ENCODE measurements around the gene EPHB1. TPM values are rescaled to one million over a fixed set of nuclear protein-coding genes. Genes with fewer than 3 reads are reported as not detected.

The EPHB1 gene
- total and polyA plus RNA-seq, 2 of the 13 experiments (the other 11 are each of a cell fraction or from before 2014, with no cell fraction given), result 0.07 to 0.21 TPM

DNA sequence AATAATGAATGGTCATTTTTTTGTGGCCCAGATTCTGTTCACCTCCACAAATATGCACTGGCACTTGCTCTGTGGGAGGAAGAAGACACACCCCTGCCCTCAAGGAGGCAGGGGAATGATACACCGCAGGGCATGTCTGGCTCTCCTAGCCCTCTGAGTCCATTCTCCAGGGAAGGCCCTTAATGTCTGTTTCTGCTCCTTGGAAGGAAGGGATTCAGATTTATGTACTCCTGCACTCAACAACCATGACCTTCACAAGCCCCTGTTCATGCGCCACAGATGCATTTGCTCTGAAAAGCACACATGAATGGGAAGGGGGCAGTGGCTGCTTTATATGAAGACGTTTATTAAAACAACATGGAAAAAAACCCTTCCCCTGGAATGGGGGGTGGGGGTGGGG, 333.8 kb downstream of the EPHB1 start:
- Histone ChIP-seq H3K9me3 (ENCODE audit: low read length) (no peaks in the 10 kb centered on the region), H3K36me3 (replicated peaks in 1 of 2; ENCODE audit: control insufficient read depth in 1 of 2, insufficient read depth in 2 of 2, low read length in 2 of 2) (no peaks in the 10 kb centered on the region), H3K27me3 (ENCODE audit: control insufficient read depth in 1 of 2, insufficient read depth in 2 of 2, low read length in 2 of 2) (no peaks in the 10 kb centered on the region), H2AFZ (ENCODE audit: low read length) (no peak overlapping the region), H3K9ac (ENCODE audit: insufficient read depth, low read depth, low read length) (no peak overlapping the region), H3K4me3 (replicated peaks in 1 of 3; ENCODE audit: insufficient read depth in 1 of 3, low read depth in 2 of 3, low read length in 3 of 3) (no peak overlapping the region), H3K27ac (ENCODE audit: extremely low read length, insufficient read depth, low read length) (no peak overlapping the region), H3K4me2 (ENCODE audit: low read depth, low read length) (no peak overlapping the region), H3K79me2 (ENCODE audit: insufficient read depth, low read length) (no peaks in the 10 kb centered on the region), H3K4me1 (ENCODE audit: insufficient read depth, low read length) (no peaks in the 10 kb centered on the region), H4K20me1 (ENCODE audit: insufficient read depth, low read length) (no peaks in the 10 kb centered on the region)
- ATAC-seq (no peak), DNase-seq (ENCODE audit: low spot score) (no peak), FAIRE-seq (no peak)
- TF ChIP-seq ZNF589 (CRISPR knock-in tag; conservative IDR thresholded peaks at IDR 0.05) (no peak), MAF1 (CRISPR knock-in tag; IDR thresholded peaks at IDR 0.05; ENCODE audit: borderline replicate concordance) (no peak), ZNF484 (CRISPR knock-in tag; IDR thresholded peaks at IDR 0.05; ENCODE audit: borderline replicate concordance, low read depth) (no peak), AHR (CRISPR knock-in tag; IDR thresholded peaks at IDR 0.05) (no peak), RBAK (CRISPR knock-in tag; IDR thresholded peaks at IDR 0.05) (no peak), BCL6 (CRISPR knock-in tag; IDR thresholded peaks at IDR 0.05) (no peak)
- TF ChIP-seq, protein P1, sequence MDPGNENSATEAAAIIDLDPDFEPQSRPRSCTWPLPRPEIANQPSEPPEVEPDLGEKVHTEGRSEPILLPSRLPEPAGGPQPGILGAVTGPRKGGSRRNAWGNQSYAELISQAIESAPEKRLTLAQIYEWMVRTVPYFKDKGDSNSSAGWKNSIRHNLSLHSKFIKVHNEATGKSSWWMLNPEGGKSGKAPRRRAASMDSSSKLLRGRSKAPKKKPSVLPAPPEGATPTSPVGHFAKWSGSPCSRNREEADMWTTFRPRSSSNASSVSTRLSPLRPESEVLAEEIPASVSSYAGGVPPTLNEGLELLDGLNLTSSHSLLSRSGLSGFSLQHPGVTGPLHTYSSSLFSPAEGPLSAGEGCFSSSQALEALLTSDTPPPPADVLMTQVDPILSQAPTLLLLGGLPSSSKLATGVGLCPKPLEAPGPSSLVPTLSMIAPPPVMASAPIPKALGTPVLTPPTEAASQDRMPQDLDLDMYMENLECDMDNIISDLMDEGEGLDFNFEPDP (CRISPR knock-in tag; conservative IDR thresholded peaks at IDR 0.05), result no peak
- TF ChIP-seq, protein P2, sequence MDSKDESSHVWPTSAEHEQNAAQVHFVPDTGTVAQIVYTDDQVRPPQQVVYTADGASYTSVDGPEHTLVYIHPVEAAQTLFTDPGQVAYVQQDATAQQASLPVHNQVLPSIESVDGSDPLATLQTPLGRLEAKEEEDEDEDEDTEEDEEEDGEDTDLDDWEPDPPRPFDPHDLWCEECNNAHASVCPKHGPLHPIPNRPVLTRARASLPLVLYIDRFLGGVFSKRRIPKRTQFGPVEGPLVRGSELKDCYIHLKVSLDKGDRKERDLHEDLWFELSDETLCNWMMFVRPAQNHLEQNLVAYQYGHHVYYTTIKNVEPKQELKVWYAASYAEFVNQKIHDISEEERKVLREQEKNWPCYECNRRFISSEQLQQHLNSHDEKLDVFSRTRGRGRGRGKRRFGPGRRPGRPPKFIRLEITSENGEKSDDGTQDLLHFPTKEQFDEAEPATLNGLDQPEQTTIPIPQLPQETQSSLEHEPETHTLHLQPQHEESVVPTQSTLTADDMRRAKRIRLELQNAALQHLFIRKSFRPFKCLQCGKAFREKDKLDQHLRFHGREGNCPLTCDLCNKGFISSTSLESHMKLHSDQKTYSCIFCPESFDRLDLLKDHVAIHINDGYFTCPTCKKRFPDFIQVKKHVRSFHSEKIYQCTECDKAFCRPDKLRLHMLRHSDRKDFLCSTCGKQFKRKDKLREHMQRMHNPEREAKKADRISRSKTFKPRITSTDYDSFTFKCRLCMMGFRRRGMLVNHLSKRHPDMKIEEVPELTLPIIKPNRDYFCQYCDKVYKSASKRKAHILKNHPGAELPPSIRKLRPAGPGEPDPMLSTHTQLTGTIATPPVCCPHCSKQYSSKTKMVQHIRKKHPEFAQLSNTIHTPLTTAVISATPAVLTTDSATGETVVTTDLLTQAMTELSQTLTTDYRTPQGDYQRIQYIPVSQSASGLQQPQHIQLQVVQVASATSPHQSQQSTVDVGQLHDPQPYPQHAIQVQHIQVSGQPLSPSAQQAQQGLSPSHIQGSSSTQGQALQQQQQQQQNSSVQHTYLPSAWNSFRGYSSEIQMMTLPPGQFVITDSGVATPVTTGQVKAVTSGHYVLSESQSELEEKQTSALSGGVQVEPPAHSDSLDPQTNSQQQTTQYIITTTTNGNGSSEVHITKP (CRISPR knock-in tag; IDR thresholded peaks at IDR 0.05; ENCODE audit: low read depth), result no peak
- TF ChIP-seq, protein P3, sequence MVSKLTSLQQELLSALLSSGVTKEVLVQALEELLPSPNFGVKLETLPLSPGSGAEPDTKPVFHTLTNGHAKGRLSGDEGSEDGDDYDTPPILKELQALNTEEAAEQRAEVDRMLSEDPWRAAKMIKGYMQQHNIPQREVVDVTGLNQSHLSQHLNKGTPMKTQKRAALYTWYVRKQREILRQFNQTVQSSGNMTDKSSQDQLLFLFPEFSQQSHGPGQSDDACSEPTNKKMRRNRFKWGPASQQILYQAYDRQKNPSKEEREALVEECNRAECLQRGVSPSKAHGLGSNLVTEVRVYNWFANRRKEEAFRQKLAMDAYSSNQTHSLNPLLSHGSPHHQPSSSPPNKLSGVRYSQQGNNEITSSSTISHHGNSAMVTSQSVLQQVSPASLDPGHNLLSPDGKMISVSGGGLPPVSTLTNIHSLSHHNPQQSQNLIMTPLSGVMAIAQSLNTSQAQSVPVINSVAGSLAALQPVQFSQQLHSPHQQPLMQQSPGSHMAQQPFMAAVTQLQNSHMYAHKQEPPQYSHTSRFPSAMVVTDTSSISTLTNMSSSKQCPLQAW (CRISPR knock-in tag; IDR thresholded peaks at IDR 0.05), result no peak
- CTCF ChIA-PET (ENCODE audit: low intra/inter-chr PET ratio, low total read pairs), result no interaction called here
- intact Hi-C loops (cut with micrococcal nuclease; ENCODE audit: unreplicated experiment) (no loop called here), in situ Hi-C loops (cut with HindIII; ENCODE audit: extremely low pct_ligation_motif_present, low pct_unique_long_range_greater_than_20kb) (no loop called here)
- no TSS peak for BruUV-seq (replicated peaks)
- POLR2A ChIA-PET, result no interaction called here
- 28% methylated on average over 3 of the region's 3 CpGs for WGBS (ENCODE audit: low lambda C conversion rate)
